Hepatocyte (in vitro differentiated cells): Measurements from ENCODE around the gene NEU4.

Experiments
- EZH2 ChIP-seq: fragments of 200-600 bp; sonication (generic); IDR thresholded peaks from 2 replicates; pipeline ENCODE4 v1.6.1; 2016; ENCODE audit warnings: antibody characterized with exemption, mild to moderate bottlenecking, borderline replicate concordance
- EZH2phosphoT487 ChIP-seq: fragments of 200-600 bp; sonication (generic); IDR thresholded peaks from one replicate; pipeline ENCODE4 v1.6.1; 2018; ENCODE audit warnings: antibody characterized with exemption, mild to moderate bottlenecking, low read depth, moderate library complexity; ENCODE audit not compliant: unreplicated experiment, severe bottlenecking
- TF ChIP-seq, protein P1 (sequence below): fragments of 200-600 bp; sonication (generic); IDR thresholded peaks from 2 replicates; pipeline ENCODE4 v1.5.1; 2016; ENCODE audit warnings: antibody characterized with exemption, mild to moderate bottlenecking; ENCODE audit not compliant: poor library complexity

GRCh38 chr2:241815477-241816430 is 6.8 kb downstream of the NEU4 start:
- TF ChIP-seq, protein P1, sequence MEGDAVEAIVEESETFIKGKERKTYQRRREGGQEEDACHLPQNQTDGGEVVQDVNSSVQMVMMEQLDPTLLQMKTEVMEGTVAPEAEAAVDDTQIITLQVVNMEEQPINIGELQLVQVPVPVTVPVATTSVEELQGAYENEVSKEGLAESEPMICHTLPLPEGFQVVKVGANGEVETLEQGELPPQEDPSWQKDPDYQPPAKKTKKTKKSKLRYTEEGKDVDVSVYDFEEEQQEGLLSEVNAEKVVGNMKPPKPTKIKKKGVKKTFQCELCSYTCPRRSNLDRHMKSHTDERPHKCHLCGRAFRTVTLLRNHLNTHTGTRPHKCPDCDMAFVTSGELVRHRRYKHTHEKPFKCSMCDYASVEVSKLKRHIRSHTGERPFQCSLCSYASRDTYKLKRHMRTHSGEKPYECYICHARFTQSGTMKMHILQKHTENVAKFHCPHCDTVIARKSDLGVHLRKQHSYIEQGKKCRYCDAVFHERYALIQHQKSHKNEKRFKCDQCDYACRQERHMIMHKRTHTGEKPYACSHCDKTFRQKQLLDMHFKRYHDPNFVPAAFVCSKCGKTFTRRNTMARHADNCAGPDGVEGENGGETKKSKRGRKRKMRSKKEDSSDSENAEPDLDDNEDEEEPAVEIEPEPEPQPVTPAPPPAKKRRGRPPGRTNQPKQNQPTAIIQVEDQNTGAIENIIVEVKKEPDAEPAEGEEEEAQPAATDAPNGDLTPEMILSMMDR = no peak
- TF ChIP-seq EZH2 (no peak), EZH2phosphoT487 (no peak)
